Measurements from ENCODE around the gene ONECUT2.
A peak's percentile ranks its signal among the peaks of the same experiment; 100 is the strongest.
"Not testable (repeated sequence)": the region's sequence is repeated elsewhere in the genome, so short reads cannot be mapped to it uniquely, and the experiment has no call there.

ONECUT2 gene

DNA sequence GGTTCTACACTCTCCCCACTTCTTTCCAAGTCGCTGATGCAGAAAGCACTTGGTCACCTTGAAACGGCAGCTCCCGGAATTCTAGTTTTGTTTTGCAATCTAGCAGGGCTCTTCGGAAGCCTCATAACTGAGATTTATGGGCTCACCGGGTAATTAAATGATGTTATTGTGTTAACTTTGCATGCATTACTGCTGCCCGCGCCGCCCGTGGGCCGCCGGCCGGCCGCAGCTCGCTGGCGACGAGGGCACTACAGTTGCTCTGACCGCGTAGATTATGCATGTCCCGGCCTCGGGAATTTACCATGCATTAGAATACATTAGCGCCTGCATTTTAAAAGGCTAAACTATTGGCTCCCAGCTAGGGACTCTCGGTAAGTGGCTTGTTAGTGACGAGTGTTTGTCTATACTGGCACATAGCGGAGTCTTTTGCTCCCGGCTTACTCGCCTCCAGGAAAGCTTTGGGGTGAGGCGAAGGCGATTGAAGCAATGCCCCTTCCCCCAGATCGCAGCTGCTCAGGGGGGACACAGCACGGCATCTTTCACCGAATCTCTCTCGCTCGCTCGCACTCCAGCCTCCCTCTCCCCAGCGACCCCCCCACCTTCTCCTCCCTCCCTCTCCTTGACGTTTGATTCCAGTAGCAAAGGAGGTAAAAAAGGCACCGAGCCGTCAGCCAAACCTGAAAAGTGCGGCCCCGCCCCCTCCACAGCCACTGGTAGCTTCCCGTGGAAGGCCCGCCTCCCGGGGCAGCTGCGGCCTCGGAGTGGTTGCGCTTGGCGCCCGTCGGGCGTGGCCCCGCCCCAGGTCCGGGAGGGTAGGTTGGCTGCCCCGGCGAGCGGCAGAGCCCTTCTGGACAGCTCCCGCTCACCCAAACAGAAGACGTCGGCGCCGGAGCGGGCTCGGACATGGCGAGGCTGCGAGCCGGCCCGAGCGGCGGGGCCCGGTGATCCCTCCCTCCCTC lies at the start of gene ONECUT2:
ONECUT2 (plus strand) TSS at position 839 of the 959 bp plus-strand sequence. CDS start 343 bp downstream, outside the sequence.
- H3K4me3 ChIP-seq (ENCODE audit: low read depth, low read length) = peak within 1 kb of the TSS; percentile 55
- DNase-seq (ENCODE audit: low read depth) = peak; percentile 74

DNA sequence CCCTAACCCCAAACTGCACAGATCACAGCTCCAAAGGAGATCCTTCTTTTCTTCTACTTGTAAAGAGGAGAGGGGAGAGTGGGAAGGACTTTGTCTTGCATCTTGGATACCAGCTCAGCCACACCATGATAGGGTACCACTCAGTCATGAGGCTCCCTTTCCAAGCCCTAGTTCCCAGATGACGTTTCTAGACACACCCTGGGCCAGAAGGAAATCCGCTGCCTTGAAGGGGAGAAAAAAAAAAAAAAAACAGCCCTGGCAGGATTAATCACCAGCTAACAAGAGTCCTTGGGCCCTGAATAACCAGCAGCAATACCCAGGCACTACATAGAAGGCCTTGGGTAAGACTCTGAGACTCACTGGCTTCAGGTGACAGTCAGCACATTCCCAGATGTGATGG lies 45.9 kb upstream of the ONECUT2 start:
- DNase-seq (ENCODE audit: low read depth) = no peak
- H3K4me3 ChIP-seq (ENCODE audit: low read depth, low read length) = no peak overlapping the region

DNA sequence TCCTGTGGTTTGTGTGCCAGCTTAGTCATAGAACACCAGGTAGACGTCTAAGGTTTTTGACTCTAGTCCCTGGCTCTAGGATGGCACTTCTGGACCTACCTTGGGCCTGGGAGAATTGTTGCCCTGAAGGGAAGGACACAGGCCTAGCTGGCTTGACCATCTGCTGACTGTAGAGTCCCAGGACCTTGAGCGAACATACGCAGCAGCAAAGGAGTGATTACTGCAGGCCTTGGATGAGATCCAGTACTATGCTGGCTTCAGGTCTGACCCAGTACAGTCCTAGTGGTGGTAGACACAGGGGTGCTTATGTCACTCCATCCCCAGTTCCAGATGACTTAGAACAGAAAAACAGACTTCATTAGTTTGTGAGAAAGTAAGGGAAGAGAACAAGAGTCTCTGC lies 45.1 kb upstream of the ONECUT2 start:
- DNase-seq (ENCODE audit: low read depth) = no peak
- no peak overlapping the region for H3K4me3 ChIP-seq (ENCODE audit: low read depth, low read length)

DNA sequence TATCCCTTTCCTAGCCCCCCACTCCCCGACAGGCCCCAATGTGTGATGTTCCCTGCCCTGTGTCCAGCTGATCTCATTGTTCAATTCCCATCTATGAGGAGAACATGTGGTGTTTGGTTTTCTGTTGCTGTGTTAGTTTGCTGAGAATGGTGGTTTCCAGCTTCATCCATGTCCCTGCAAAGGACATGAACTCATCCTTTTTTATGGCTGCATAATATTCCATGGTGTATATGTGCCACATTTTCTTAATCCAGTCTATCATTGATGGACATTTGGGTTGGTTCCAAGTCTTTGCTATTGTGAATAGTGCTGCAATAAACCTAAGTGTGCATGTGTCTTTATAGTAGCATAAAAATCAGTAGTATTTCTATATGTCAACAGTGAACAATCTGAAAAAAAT lies 40.4 kb upstream of the ONECUT2 start:
- H3K4me3 ChIP-seq (ENCODE audit: low read depth, low read length); DNase-seq (ENCODE audit: low read depth): not testable (repeated sequence)

DNA sequence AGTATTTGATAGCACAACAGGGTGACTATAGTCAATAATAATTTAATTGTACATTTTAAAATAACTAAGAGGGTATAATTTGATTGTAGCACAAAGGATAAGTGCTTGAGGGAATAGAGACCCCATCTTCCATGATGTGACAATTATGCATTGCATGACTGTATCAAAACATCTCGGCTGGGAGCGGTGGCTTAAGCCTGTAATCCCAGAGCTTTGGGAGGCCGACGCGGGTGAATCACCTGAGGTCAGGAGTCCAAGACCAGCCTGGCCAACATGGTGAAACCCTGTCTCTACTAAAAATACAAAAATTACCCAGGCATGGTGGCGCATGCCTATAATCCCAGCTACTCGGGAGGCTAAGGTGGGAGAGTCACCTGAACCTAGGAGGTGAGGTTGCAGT lies 38.3 kb upstream of the ONECUT2 start:
- not testable (repeated sequence) for DNase-seq (ENCODE audit: low read depth); H3K4me3 ChIP-seq (ENCODE audit: low read depth, low read length)

DNA sequence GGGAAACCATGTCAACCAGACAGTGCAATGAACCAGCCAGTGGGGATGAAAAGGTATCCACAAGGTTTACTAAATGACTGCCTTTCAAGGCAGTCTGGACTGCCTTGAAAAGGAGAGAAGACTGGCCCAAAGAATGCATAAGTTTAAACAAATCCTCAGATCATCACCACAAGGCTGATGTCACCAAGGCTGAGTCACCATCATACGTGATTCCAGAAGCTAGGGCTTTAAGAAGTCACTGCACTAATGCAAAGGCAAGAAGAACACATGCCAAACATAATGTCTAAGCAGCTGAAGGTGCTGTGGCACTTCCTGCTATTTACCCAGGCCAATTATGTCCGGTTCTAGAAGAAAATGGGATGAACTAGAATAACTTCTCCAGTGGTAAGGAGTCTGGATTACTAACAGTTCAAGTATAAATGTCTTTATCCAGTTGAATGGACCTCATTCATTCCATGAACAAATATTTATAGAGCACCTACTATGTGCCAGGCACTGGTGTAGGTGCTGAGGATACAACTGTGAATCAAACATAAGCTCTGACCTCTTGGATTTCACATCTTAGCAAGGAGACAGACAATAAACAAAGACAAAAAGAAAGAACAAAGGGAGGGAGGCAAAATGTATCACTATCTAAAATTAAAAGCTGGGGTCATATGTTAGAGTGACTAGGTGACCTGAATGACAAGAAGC lies 37.6 kb upstream of the ONECUT2 start:
- peak; percentile 17 for DNase-seq (ENCODE audit: low read depth)

DNA sequence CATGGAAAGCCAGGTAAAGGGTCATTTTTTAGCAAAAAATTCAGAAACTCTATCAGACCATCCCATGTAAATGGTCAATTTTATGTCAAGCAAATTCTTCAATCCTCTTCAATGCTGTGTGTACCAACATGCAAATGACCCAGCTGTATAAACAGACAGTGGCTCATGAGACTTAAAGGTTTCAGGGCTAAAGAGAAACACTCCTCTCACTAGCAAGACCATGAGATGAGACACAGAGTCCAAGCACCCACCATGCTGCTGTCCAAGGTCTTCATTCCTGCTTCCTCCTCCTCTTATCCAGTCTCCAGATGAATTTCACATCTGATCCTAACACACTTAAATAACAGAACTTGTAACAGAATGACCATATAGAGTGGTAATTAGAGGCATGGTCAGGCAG lies 30.8 kb upstream of the ONECUT2 start:
- DNase-seq (ENCODE audit: low read depth) = no peak
- H3K4me3 ChIP-seq (ENCODE audit: low read depth, low read length) = no peak overlapping the region

More for the DNA sequence above, 37.6 kb upstream of the ONECUT2 start:
- no peak overlapping the region for H3K4me3 ChIP-seq (ENCODE audit: low read depth, low read length)

DNA sequence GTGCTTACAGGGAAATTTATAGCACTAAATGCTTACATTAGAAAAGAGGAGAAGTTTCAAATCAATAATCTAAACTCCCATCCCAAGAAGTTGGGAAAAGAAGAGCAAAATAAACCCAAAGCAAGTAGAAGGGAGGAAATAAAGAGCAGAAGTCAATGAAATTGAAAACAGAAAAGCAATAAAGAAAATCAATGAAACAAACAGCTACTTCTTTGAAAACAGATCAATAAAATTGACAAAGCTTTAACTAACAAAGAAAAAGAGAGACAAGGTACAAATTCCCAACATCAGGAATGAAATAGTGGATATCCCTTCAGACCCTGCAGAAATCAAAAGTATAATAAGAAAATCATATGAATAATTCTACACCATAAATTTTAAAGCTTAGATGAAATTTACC lies 25.5 kb upstream of the ONECUT2 start:
- H3K4me3 ChIP-seq (ENCODE audit: low read depth, low read length) = no peak overlapping the region
- DNase-seq (ENCODE audit: low read depth) = no peak

DNA sequence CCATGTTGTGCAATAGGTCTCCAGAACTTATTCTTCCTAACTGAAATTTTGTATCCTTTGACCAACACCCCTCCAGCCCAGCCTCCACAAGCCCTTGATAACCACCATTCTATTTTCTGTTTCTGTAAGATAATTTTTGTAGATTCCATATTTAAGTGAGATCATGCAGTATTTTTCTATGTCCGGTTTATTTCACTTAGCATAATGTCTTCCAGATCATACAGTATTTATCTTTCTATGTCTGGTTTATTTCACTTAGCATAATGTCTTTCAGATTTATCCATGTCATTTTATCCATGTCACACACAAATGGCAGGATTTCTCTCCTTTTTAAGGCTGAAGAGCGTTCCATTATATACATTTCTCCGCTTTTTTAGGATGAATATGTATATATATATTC lies 24.4 kb upstream of the ONECUT2 start:
- no peak for DNase-seq (ENCODE audit: low read depth)
- H3K4me3 ChIP-seq (ENCODE audit: low read depth, low read length) = no peak overlapping the region

DNA sequence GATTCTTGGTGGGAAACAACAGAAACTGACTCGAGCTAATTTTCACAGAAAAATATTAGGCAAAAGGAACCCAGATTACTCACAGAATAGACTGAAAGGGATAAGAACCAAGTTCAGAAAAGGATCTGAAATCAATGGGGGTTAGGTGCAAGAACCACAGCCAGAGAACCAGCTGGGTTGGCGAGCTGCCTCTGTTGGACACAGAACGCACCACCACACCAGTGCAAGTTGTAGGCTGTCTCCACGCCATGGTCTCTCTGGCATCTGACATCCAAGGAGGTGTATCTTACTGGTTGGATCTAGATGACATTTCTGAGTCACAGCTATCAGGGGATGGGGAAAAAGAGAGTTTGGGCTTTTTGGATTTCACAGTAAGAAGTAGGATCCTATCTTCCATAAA lies 18.6 kb upstream of the ONECUT2 start:
- no peak overlapping the region for H3K4me3 ChIP-seq (ENCODE audit: low read depth, low read length)

DNA sequence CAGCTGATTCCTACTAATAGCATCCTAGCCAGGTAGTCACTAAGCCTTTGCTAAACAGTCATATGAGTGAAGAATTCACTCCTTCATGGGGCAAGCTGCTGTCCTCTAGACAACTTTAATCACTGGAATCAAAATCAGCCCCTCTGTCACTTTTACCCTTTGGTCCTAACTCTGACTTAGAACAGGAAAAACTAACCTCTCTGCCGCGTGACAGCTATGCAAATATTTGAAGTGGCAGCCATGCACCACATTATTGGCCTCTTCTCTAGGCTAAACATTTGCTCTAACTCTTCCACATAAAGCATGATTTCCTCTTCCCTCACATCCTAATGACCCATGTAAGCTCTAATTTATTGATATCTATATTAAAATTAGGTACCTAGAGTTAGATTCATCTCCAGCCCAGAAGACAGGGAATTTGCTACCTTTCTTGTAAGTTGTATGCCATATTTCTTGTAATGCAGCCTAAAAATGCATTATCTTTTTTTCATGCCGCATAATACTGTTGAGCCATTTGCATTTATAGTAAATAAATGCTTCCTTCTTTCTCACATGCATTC lies 12.8 kb upstream of the ONECUT2 start:
- H3K4me3 ChIP-seq (ENCODE audit: low read depth, low read length) = no peak overlapping the region
- DNase-seq (ENCODE audit: low read depth) = no peak

More for the DNA sequence above, 18.6 kb upstream of the ONECUT2 start:
- no peak for DNase-seq (ENCODE audit: low read depth)

DNA sequence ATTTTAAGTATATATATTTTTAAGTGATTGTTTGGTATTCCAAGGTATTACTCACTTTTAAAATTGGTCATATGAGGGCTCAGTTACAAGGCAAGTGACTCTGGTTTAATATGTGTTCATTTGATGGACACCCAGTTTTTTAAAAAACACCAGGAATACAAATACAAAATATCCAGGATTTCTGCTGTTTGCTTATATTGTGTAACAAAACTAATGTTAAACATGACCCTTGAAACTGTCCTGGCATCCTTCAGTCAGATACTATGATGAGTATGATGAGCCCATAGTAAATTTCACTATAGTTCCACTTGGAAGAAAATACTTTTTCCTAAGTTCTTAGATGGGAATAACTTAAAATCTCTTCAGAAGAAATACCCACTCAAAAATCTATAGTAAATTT lies 11.4 kb upstream of the ONECUT2 start:
- H3K4me3 ChIP-seq (ENCODE audit: low read depth, low read length) = no peak overlapping the region
- no peak for DNase-seq (ENCODE audit: low read depth)

DNA sequence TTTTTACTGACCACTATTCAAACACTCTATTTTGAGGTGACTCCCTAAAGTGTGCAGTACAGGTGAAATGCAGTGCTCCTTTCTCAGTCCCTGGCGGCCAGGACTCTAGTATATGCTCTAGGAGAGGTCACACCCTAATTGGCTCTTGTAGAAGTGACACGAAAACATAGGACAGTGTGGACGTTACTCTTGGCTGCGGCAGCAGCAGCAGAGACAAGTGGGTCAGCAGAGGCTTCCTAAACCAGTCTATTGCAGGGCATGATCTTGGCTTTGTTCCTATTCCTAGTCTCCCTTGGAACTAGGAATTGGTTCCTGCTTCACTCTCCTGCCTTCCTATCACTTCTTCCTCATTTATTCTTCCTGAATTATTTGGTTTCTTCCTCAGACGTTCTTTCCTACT lies 10.1 kb upstream of the ONECUT2 start:
- H3K4me3 ChIP-seq (ENCODE audit: low read depth, low read length) = no peak overlapping the region
- DNase-seq (ENCODE audit: low read depth) = no peak

DNA sequence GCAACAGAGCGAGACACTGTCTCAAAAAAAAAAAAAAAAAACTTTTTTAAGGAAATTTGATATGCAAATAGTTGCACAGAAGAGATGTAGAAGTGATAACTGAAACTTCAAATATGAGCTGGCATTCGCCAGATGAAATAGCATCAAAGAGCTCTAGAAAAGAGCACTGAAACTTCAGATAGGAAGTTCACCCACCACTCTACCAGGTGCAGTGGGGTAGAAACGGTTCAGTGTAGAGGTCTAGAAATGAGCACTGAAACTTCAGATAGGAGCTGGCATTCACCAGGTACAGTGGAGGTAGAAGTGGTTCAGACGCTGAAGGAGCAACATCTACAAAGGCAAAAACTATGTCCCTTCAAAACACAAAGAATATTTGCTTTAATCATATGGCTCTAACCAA lies 9.0 kb upstream of the ONECUT2 start:
- DNase-seq (ENCODE audit: low read depth) = no peak
- H3K4me3 ChIP-seq (ENCODE audit: low read depth, low read length) = no peak overlapping the region

DNA sequence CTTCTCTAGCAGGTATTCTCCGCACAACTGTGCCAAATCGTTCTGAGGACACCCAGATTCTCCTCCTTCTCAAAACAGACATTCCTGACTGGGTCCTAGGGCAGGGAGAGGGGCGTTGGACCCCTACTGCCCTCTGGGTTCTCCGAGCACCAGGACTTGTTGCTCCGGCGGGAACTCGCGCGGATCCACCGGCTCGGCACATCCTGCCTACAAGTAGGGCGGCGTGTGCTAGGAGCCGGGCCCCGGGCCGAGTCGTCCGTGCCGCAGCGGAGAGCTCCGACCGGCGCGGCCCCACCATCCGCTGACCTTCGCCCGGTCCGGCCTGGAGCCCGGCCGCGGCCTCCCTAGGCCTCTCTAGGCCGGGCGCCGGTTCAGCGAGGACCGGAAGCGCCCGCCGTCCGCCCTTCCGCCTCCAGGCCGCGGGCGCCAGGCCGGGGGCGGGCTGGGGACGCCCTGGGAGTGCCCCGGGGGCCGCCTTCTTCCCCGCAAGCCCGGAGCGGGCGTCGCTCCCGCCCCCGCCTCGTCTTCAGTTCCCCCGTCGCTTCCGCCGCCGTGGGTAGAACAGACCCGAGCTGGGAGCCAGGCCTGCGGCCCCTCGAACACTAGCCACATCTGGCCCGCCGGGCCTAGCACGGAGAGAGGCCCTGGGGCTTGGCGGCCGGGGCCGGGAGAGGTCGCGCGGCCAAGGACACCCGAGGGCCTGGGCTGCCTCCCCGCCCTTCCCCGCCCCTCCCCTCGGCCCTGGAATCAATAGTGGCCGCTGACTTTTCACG lies 7.6 kb upstream of the ONECUT2 start:
- no peak overlapping the region for H3K4me3 ChIP-seq (ENCODE audit: low read depth, low read length)
- no peak for DNase-seq (ENCODE audit: low read depth)

DNA sequence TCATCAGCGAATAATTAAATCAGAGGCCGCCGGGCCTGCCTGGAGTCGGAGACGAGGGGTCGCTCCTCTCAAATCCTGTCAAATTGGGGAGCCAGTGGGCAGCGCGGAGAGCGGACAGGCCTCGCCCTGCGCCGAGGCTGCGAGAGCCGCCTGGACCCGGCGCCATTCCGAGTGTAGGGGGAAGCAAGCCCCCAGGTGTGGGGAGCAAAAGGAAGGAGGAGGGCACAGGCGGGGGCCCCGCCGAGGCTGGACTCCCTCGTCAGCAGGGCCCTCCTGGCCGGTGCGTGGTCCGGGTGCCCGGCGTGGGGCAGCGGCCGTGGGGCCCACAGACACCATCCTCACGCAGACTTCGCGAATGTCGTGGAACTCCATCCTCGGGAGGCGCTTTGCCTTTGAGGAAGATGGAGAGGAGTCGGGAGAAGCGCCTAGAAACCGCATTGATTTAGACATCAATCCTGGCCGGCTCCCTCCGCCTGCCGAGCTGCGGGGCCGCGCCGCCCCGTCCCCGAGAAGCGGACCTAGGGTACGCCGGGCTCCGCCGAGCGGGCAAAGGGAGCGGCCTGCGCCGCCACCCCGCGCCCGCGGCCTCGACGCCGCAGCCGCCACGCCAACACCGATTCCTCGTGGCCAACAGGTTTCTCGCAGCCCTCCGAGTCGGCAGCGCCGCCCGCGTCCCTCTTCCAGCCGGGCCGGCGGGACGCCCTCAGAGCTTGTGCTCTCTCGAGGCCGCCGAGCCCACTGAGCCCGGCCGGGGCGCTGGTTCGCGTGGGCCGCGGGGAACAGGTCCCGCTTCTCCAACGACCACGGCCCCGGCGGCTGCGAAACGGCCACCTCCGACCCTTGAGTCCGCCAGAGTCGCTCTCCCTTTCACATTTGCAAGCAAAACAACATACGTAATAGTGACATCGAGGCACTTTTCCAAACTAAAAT lies 6.7 kb upstream of the ONECUT2 start:
- H3K4me3 ChIP-seq (ENCODE audit: low read depth, low read length) = no peak overlapping the region
- DNase-seq (ENCODE audit: low read depth) = no peak

DNA sequence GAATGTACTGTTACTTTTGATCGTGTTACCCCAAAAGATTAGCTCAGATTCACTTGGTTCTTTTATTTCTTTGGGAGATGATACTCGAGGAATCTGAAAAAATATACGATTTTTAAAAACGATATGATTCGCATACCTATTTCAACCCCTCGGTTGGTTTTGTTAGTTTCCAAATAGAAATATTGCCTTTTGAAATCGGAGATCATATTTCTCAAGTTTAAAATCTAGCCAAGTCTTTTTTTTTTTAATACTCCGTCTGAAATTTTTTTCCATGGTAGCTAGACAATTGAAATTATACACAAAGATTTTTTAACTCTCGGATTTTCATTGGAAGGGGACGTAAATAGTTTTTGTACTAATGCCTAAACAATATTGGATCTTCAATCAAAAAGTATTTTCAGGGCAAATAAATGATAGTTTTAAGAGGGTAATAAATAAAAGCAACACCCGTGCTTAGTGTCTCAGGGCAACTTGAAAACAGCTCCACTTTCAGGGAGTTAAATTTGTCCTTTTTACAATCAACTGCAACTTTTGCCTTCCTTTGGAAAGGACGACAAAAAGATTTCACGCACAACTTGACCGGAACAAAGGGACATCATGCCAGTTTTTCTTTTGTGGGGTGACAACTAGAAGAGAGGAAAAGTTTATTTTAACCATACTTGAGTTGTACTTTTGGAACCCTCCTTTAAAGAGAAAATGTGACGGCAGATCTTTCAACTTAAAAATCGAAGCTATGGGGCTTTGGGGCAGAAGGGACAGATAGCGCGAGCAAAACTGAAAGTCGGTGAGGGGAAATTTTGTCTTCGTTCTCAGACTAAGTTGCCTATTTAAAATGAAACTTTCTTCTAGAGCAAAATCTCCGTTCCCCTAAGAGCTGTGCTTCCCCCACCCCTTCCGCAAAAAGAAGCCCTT lies 5.8 kb upstream of the ONECUT2 start:
- DNase-seq (ENCODE audit: low read depth) = no peak
- H3K4me3 ChIP-seq (ENCODE audit: low read depth, low read length) = no peak overlapping the region

Measured in skeletal muscle cell (primary cell).